NCI-H187 treated with DMSO at 0.1 percent for 48 hours (cell line): ENCODE results near the gene CMA1.

Experiments
- DNase-seq: peaks from one replicate; lab custom pipeline; 2025; lab: John Stamatoyannopoulos, UW

The CMA1 gene

GRCh38 chr14:24465805-24466204, 42.3 kb downstream of the CMA1 start:
- DNase-seq, result no peak

GRCh38 chr14:24465368-24465767, 42.7 kb downstream of the CMA1 start:
- DNase-seq, result no peak

GRCh38 chr14:24463884-24464785, 43.9 kb downstream of the CMA1 start:
- DNase-seq, result no peak

- DNase-seq, result peak; percentile 47
Measured at GRCh38 chr14:24463017-24463883, 44.8 kb downstream of the CMA1 start.

- DNase-seq, result no peak
Measured at GRCh38 chr14:24461336-24461735, 46.7 kb downstream of the CMA1 start.

GRCh38 chr14:24459331-24459730, 48.7 kb downstream of the CMA1 start:
- no peak for DNase-seq

- no peak for DNase-seq
Measured at GRCh38 chr14:24458736-24459135, 49.3 kb downstream of the CMA1 start.

GRCh38 chr14:24456980-24457379, 51.1 kb downstream of the CMA1 start:
- no peak for DNase-seq
